B cell (primary cell): ENCODE results near the gene ZBTB32. TPM values are rescaled to one million over a fixed set of nuclear protein-coding genes. Genes with fewer than 3 reads are reported as not detected.

ENCODE experiments used
- ATAC-seq: fragments of 200-7000 bp; cut with Tn5 transposase; one replicate; pipeline ENCODE4 v1.10.0; 2021; ENCODE audit warnings: low read depth, mild to moderate bottlenecking, moderate number of reproducible peaks, moderate library complexity
- CTCF ChIA-PET: fragments of 350-600 bp; sonication (Branson Sonifier 250); formaldehyde crosslinking; loops from one replicate; lab custom pipeline; 2021; ENCODE audit warnings: antibody characterized with exemption, inconsistent platforms; lab: Charles Lee
- POLR2A ChIA-PET: fragments of 350-600 bp; sonication (Branson Sonifier 250); formaldehyde crosslinking; loops from one replicate; lab custom pipeline; 2021; ENCODE audit warnings: antibody characterized with exemption; lab: Charles Lee
- DNase-seq: peaks from one replicate; pipeline ENCODE4 v3.0.0; 2013
- H2AFZ ChIP-seq: 2 replicates; pipeline ENCODE4 v1.6.1; 2012; ENCODE audit warnings: mild to moderate bottlenecking, low read depth, low read length; ENCODE audit not compliant: insufficient read depth, poor library complexity, severe bottlenecking
- H3K27ac ChIP-seq, 2 donors: 1 replicate in 1 of 2; 2 replicates in 1 of 2; pipeline ENCODE4 v1.5.1; 2012 to 2013; ENCODE audit warnings: low read length in 2 of 2, mild to moderate bottlenecking in 2 of 2, moderate library complexity in 1 of 2
- H3K27me3 ChIP-seq, 4 experiments: fragments of 200-600 bp in 1 of 4; sonication (generic) in 1 of 4; replicated peaks in 1 of 4; 1 replicate in 2 of 4; 2 replicates in 2 of 4; pipeline versions ENCODE4 v1.6.1 to v1.7.0; 2013 to 2016; ENCODE audit warnings: low read length in 3 of 4, mild to moderate bottlenecking in 2 of 4, mixed read lengths in 1 of 4, moderate library complexity in 1 of 4; ENCODE audit not compliant: insufficient read depth in 4 of 4, control insufficient read depth in 3 of 4; ENCODE audit errors: control extremely low read depth in 1 of 4
- H3K36me3 ChIP-seq, 2 experiments: replicated peaks in 1 of 2; 1 replicate in 1 of 2; 2 replicates in 1 of 2; pipeline versions ENCODE4 v1.6.1 to v1.7.1; 2013; ENCODE audit warnings: low read length in 1 of 2; ENCODE audit not compliant: insufficient read depth in 2 of 2, control insufficient read depth in 1 of 2; ENCODE audit errors: control extremely low read depth in 1 of 2, extremely low read depth in 1 of 2
- H3K4me1 ChIP-seq, 2 donors: fragments of 200-600 bp in 1 of 2; sonication (generic) in 1 of 2; 1 replicate in 1 of 2; 2 replicates in 1 of 2; pipeline versions ENCODE4 v1.5.1 to v1.6.1; 2013 to 2017; ENCODE audit warnings: low read length in 2 of 2; ENCODE audit not compliant: control insufficient read depth in 2 of 2, insufficient read depth in 2 of 2
- H3K4me2 ChIP-seq: replicated peaks from 2 replicates; pipeline ENCODE3; 2012; ENCODE audit warnings: mild to moderate bottlenecking, low read depth, low read length; ENCODE audit not compliant: poor library complexity, severe bottlenecking
- H3K4me3 ChIP-seq, 5 experiments: fragments of 200-600 bp in 1 of 5; sonication (generic) in 1 of 5; 1 replicate in 3 of 5; 2 replicates in 2 of 5; pipeline versions ENCODE4 v1.5.1 to v1.7.0; 2011 to 2016; ENCODE audit warnings: low read length in 4 of 5, mild to moderate bottlenecking in 4 of 5, low read depth in 2 of 5, control low read depth in 1 of 5, moderate library complexity in 1 of 5; ENCODE audit not compliant: insufficient read depth in 1 of 5; ENCODE audit errors: control extremely low read depth in 1 of 5, extremely low read depth in 1 of 5
- H3K79me2 ChIP-seq: fragments of 200-600 bp; sonication (generic); one replicate; pipeline ENCODE4 v1.6.0; 2016; ENCODE audit warnings: low read length; ENCODE audit not compliant: control insufficient read depth, insufficient read depth
- H3K9ac ChIP-seq: fragments of 200-600 bp; sonication (generic); 2 replicates; pipeline ENCODE4 v1.6.1; 2017; ENCODE audit warnings: mild to moderate bottlenecking, low read length, moderate library complexity
- H3K9me3 ChIP-seq, 3 donors: one replicate each; pipeline versions ENCODE4 v1.6.1 to v1.7.1; 2013; ENCODE audit warnings: low read length in 2 of 3; ENCODE audit not compliant: control insufficient read depth in 2 of 3, insufficient read depth in 1 of 3; ENCODE audit errors: control extremely low read depth in 1 of 3
- H4K20me1 ChIP-seq: 2 replicates; pipeline ENCODE4 v1.6.0; 2012; ENCODE audit warnings: mild to moderate bottlenecking, low read length; ENCODE audit not compliant: insufficient read depth, control insufficient read depth, poor library complexity, severe bottlenecking
- H3K27ac Mint-ChIP-seq: one replicate; pipeline ENCODE4 v1.8.0; 2021; ENCODE audit warnings: mixed read lengths
- H3K27me3 Mint-ChIP-seq: one replicate; pipeline ENCODE4 v1.8.0; 2021; ENCODE audit warnings: mixed read lengths
- H3K4me1 Mint-ChIP-seq: one replicate; pipeline ENCODE4 v1.8.0; 2021; ENCODE audit warnings: mixed read lengths
- H3K4me3 Mint-ChIP-seq: one replicate; pipeline ENCODE4 v1.8.0; 2021; ENCODE audit warnings: mixed read lengths
- H3K9me3 Mint-ChIP-seq: one replicate; pipeline ENCODE4 v1.8.0; 2022; ENCODE audit warnings: mixed read lengths; ENCODE audit not compliant: insufficient read depth
- EZH2 ChIP-seq: IDR thresholded peaks from 2 replicates; pipeline ENCODE4 v1.6.1; 2012; ENCODE audit warnings: borderline replicate concordance, low read depth, mild to moderate bottlenecking, moderate library complexity, low read length; ENCODE audit not compliant: insufficient read depth, poor library complexity, severe bottlenecking
- WGBS: methylation state at CpG from one replicate; pipeline ENCODE4 v1.1.5; 2013; ENCODE audit warnings: missing lambda C conversion rate; ENCODE audit not compliant: insufficient coverage; 5-methylcytosine and 5-hydroxymethylcytosine counted together
- intact Hi-C: fragments of 100-400 bp; cut with micrococcal nuclease; formaldehyde crosslinking; loops from one replicate; pipeline ENCODE4 v1.10.0; 2022
- polyA plus RNA-seq: library from polyadenylated mRNA; depleted of rRNA; stranded (reverse); fragments of >200 nt; gene quantifications from 2 replicates; pipeline ENCODE4 v1.2.3, GENCODE V29; 2012
- total RNA-seq, 2 donors: library from RNA; stranded (reverse); fragments of 120-200 nt in 1 of 2; gene quantifications; 1 replicate in 1 of 2; 2 replicates in 1 of 2; pipeline versions ENCODE4 v1.2.3 to v1.2.4, GENCODE V29; 2013 to 2022
- TF ChIP-seq, protein P1 (sequence below): fragments of 200-600 bp; IDR thresholded peaks from one replicate; pipeline ENCODE4 v1.8.0; 2022; ENCODE audit warnings: antibody characterized with exemption, mild to moderate bottlenecking

Gene ZBTB32
- total and polyA plus RNA-seq, 2 donors (not counting 1 experiment from before 2014, with no cell fraction given), result 18.9 to 28.1 TPM

DNA sequence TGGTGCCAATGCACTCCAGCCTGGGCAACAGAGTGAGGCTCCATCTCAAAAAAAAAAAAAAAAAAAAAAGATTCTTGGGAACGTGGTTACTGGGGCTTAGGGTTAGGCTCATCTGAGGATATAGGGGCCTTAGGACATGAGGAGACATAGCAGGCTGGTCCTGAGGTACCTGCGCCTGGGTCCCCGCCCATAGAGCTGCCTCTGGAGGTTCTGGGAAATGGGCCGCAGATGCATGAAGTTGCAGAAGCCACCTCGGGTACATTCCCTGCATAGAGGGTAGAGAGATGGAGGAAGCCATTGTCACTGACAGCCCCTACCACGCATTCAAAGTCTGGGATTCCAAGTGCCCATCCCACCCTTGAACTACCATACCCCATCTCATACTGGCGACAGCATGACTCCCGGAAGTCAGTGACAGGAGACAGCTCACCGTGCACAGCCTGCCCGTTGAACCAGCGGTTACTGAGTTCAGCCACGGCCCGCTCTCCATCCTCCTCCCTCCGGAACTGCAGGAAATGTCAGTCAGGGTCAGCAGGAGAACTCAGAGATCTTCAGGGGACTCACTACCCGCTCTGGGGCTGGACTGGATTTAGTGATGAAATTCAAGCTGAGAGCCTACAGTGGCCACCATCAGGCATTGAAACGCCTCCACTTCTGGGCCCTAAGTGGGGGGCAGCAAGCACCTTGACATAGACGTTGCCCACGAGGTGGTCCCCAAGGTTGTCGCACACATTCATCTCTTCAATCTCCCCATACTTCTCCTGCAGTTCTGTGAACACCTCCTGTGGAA lies 39.5 kb downstream of the ZBTB32 start:
- WGBS, result 89% methylated on average over 17 of the region's 19 CpGs
- ATAC-seq (no peak), DNase-seq (no peak)
- Histone ChIP-seq H3K36me3 (peaks cover 0 to 9% of the 10 kb centered on the region in 2 experiments), H3K79me2 (peaks cover 64% of the 10 kb centered on the region), H3K9me3 (no peaks in the 10 kb centered on the region), H4K20me1 (peaks cover 15% of the 10 kb centered on the region), H3K4me3 (peak overlapping the region; percentile 66 to 93 (median 91)), H3K27ac (peak overlapping the region; percentile 98), H3K9ac (peak overlapping the region; percentile 93), H3K4me1 (peaks cover 39 to 68% of the 10 kb centered on the region in 2 donors), H2AFZ (no peak overlapping the region), H3K4me2 (peak overlapping the region; percentile 87), H3K27me3 (no peaks in the 10 kb centered on the region)
- TF ChIP-seq, protein P1, sequence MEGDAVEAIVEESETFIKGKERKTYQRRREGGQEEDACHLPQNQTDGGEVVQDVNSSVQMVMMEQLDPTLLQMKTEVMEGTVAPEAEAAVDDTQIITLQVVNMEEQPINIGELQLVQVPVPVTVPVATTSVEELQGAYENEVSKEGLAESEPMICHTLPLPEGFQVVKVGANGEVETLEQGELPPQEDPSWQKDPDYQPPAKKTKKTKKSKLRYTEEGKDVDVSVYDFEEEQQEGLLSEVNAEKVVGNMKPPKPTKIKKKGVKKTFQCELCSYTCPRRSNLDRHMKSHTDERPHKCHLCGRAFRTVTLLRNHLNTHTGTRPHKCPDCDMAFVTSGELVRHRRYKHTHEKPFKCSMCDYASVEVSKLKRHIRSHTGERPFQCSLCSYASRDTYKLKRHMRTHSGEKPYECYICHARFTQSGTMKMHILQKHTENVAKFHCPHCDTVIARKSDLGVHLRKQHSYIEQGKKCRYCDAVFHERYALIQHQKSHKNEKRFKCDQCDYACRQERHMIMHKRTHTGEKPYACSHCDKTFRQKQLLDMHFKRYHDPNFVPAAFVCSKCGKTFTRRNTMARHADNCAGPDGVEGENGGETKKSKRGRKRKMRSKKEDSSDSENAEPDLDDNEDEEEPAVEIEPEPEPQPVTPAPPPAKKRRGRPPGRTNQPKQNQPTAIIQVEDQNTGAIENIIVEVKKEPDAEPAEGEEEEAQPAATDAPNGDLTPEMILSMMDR, result no peak
- no peak for TF ChIP-seq EZH2
- CTCF ChIA-PET, result interaction anchor here (0.7 to 1.6 kb wide), 4 partner anchors 25 to 51 kb away, joined by 3 to 6 read pairs (median 3); no protein-coding TSS in a partner anchor
- Mint-ChIP-seq H3K27ac (peak overlapping the region; percentile 98), H3K4me3 (peak overlapping the region; percentile 94), H3K4me1 (peaks cover 62% of the 10 kb centered on the region), H3K9me3 (no peaks in the 10 kb centered on the region), H3K27me3 (no peaks in the 10 kb centered on the region)
- intact Hi-C loops, result loop anchor here (2.0 to 10.0 kb wide), 3 partner anchors 31 to 471 kb away; partner anchors contain the start of genes ARHGAP33, HCST, ZNF146 and ZNF565
- POLR2A ChIA-PET, result interaction anchor here (0.6 to 2.3 kb wide), 4 partner anchors 13 to 96 kb away, joined by 3 to 9 read pairs (median 6); partner anchors contain the start of genes COX6B1 and HSPB6
